ENCODE results near the gene PAGR1. TPM values are rescaled to one million over a fixed set of nuclear protein-coding genes. Genes with fewer than 3 reads are reported as not detected.
A peak's percentile ranks its signal among the peaks of the same experiment; 100 is the strongest.
"Not testable (repeated sequence)": the region's sequence is repeated elsewhere in the genome, so short reads cannot be mapped to it uniquely, and the experiment has no call there.

PAGR1 gene
- total and polyA plus RNA-seq, 9 of the 15 experiments (the other 6 are each of a cell fraction or from before 2014, with no cell fraction given), result 1.4 to 58.2 (median 16.8) TPM

- TF ChIP-seq ZNF175 (CRISPR knock-in tag; IDR thresholded peaks at IDR 0.05; ENCODE audit: low read depth) (peak; percentile 88), PKNOX1 (IDR thresholded peaks at IDR 0.05) (peak; percentile 54), FOXJ2 (tag; IDR thresholded peaks at IDR 0.05) (peak; percentile 18; the same call in 1 of the 2 replicates), NR2C2 (tag; IDR thresholded peaks at IDR 0.05) (peak; percentile 75), CBFA2T2 (conservative IDR thresholded peaks at IDR 0.05) (peak; percentile 26; the same call in 1 of the 2 replicates), ZNF239 (CRISPR knock-in tag; IDR thresholded peaks at IDR 0.05) (peak; percentile 87), ZNF589 (CRISPR knock-in tag; IDR thresholded peaks at IDR 0.05; ENCODE audit: low read depth) (peak; percentile 92), TSHZ1 (CRISPR knock-in tag; IDR thresholded peaks at IDR 0.05) (peak; percentile 85), HBP1 (CRISPR knock-in tag; IDR thresholded peaks at IDR 0.05) (0 out of 2 replicates have a peak, but pooled peaks have one; percentile 42), MEF2D (tag; conservative IDR thresholded peaks at IDR 0.05; ENCODE audit: low read depth) (peak; percentile 95), ZSCAN32 (CRISPR knock-in tag; IDR thresholded peaks at IDR 0.05) (0 out of 2 replicates have a peak, but pooled peaks have one; percentile 53), NR4A1 (tag; IDR thresholded peaks at IDR 0.05) (peak; percentile 98), PTRF (tag; IDR thresholded peaks at IDR 0.05) (peak; percentile 97), ZNF395 (CRISPR knock-in tag; IDR thresholded peaks at IDR 0.05) (peak; percentile 98), CREB3 (tag; conservative IDR thresholded peaks at IDR 0.05; ENCODE audit: low read depth) (peak; percentile 98), MAZ (CRISPR knock-in tag; conservative IDR thresholded peaks at IDR 0.05 in 1 of 2, IDR thresholded peaks at IDR 0.05 in 1 of 2) (peak in 1 of 2 experiments; percentile 67; a peak in 2 of 4 replicates)
- TF ChIP-seq NR2C2, NR4A1 (CRISPR knock-in tag; IDR thresholded peaks at IDR 0.05): not testable (repeated sequence)
Measured at GRCh38 chr16:29783094-29783953, 32.6 kb upstream of the PAGR1 start (continued).

All from K562 (cell line).